Smooth muscle cell (in vitro differentiated cells): ENCODE results near the gene MBD5. TPM values are rescaled to one million over a fixed set of nuclear protein-coding genes. Genes with fewer than 3 reads are reported as not detected.

Source experiments
- DNase-seq: peaks from one replicate; lab custom pipeline; 2025; ENCODE audit not compliant: unreplicated experiment; lab: John Stamatoyannopoulos, UW
- H2AFZ ChIP-seq: fragments of 200-600 bp; sonication (generic); 2 replicates; pipeline ENCODE4 v1.6.0; 2016; ENCODE audit warnings: antibody characterized with exemption, low read depth, mild to moderate bottlenecking
- H3F3A ChIP-seq: fragments of 200-600 bp; sonication (generic); 2 replicates; pipeline ENCODE4 v1.6.0; 2017; ENCODE audit warnings: antibody characterized with exemption, low read depth
- H3K27ac ChIP-seq: fragments of 200-600 bp; sonication (generic); 2 replicates; pipeline ENCODE4 v1.5.1; 2016; ENCODE audit warnings: low read depth, mild to moderate bottlenecking
- H3K27me3 ChIP-seq: fragments of 200-600 bp; sonication (generic); 2 replicates; pipeline ENCODE4 v1.6.1; 2016; ENCODE audit warnings: low read depth, mild to moderate bottlenecking
- H3K36me3 ChIP-seq: fragments of 200-600 bp; sonication (generic); 2 replicates; pipeline ENCODE4 v1.5.1; 2016; ENCODE audit warnings: low read depth
- H3K4me1 ChIP-seq: fragments of 200-600 bp; sonication (generic); 2 replicates; pipeline ENCODE4 v1.5.1; 2016; ENCODE audit warnings: low read depth
- H3K4me2 ChIP-seq: fragments of 200-600 bp; sonication (generic); 2 replicates; pipeline ENCODE4 v1.6.0; 2016; ENCODE audit warnings: mild to moderate bottlenecking
- H3K4me3 ChIP-seq: fragments of 200-600 bp; sonication (generic); 2 replicates; pipeline ENCODE4 v1.5.1; 2016; ENCODE audit warnings: mild to moderate bottlenecking
- H3K79me2 ChIP-seq: fragments of 200-600 bp; sonication (generic); 2 replicates; pipeline ENCODE4 v1.6.0; 2016; ENCODE audit warnings: low read depth, mild to moderate bottlenecking
- H3K9ac ChIP-seq: fragments of 200-600 bp; sonication (generic); 2 replicates; pipeline ENCODE4 v1.6.0; 2016; ENCODE audit warnings: low read depth
- H3K9me3 ChIP-seq: fragments of 200-600 bp; sonication (generic); replicated peaks from 2 replicates; pipeline ENCODE4 v1.5.1; 2016; ENCODE audit warnings: low read depth
- H4K20me1 ChIP-seq: fragments of 200-600 bp; sonication (generic); 2 replicates; pipeline ENCODE4 v1.6.0; 2016; ENCODE audit warnings: low read depth
- WGBS: methylation state at CpG from one replicate; pipeline ENCODE4 v1.1.7; 2016; ENCODE audit warnings: low lambda C conversion rate; 5-methylcytosine and 5-hydroxymethylcytosine counted together
- polyA plus RNA-seq: library from polyadenylated mRNA; unstranded; fragments of >200 nt; fragmentation: Nextera tagmentation; extraction: Ambion mirVana; gene quantifications from 2 replicates; pipeline ENCODE4 v1.2.1, GENCODE V29; 2016
- total RNA-seq: library from RNA; depleted of rRNA; stranded (reverse); fragments of >200 nt; gene quantifications from 2 replicates; pipeline ENCODE4 v1.2.3, GENCODE V29; 2014
- TF ChIP-seq, protein P1 (sequence below): fragments of 200-600 bp; sonication (generic); IDR thresholded peaks from 2 replicates; pipeline ENCODE4 v1.5.1; 2017; ENCODE audit warnings: borderline replicate concordance, mild to moderate bottlenecking, antibody characterized with exemption; ENCODE audit not compliant: insufficient read depth, poor library complexity, severe bottlenecking

The MBD5 gene
- total and polyA plus RNA-seq, 2 experiments from 2014 or later = 25.7 to 31.2 TPM

DNA sequence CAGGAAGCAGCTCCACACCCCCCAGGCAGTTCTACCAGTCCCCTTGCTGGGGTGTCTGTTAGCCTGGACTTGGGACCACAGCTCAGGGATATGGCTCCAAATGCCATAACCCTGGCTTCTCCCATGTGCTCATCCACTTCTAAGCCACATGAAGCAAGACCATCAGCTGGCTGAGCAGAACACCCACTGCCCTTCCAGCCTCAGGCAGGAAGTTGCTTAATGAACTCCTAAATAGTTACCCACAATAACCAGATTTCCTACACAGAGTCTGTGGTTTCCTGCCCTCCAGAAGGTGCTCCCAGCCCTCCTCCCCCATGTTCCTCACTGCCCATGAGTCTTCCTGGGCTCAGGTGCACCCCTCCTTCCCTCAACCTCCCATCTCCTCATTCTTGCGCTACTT lies 525.4 kb downstream of the MBD5 start:
- Histone ChIP-seq H3K9ac (no peak overlapping the region), H3K79me2 (no peaks in the 10 kb centered on the region), H3K4me3 (no peak overlapping the region), H3K27ac (no peak overlapping the region), H3K27me3 (no peaks in the 10 kb centered on the region), H4K20me1 (no peaks in the 10 kb centered on the region), H3K4me2 (no peak overlapping the region), H3K36me3 (no peaks in the 10 kb centered on the region), H3F3A (no peaks in the 10 kb centered on the region), H3K4me1 (no peaks in the 10 kb centered on the region), H2AFZ (no peak overlapping the region), H3K9me3 (no peaks in the 10 kb centered on the region)
- TF ChIP-seq, protein P1, sequence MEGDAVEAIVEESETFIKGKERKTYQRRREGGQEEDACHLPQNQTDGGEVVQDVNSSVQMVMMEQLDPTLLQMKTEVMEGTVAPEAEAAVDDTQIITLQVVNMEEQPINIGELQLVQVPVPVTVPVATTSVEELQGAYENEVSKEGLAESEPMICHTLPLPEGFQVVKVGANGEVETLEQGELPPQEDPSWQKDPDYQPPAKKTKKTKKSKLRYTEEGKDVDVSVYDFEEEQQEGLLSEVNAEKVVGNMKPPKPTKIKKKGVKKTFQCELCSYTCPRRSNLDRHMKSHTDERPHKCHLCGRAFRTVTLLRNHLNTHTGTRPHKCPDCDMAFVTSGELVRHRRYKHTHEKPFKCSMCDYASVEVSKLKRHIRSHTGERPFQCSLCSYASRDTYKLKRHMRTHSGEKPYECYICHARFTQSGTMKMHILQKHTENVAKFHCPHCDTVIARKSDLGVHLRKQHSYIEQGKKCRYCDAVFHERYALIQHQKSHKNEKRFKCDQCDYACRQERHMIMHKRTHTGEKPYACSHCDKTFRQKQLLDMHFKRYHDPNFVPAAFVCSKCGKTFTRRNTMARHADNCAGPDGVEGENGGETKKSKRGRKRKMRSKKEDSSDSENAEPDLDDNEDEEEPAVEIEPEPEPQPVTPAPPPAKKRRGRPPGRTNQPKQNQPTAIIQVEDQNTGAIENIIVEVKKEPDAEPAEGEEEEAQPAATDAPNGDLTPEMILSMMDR = no peak
- DNase-seq = no peak
- 100% methylated on average over 1 of the region's 1 CpG for WGBS

DNA sequence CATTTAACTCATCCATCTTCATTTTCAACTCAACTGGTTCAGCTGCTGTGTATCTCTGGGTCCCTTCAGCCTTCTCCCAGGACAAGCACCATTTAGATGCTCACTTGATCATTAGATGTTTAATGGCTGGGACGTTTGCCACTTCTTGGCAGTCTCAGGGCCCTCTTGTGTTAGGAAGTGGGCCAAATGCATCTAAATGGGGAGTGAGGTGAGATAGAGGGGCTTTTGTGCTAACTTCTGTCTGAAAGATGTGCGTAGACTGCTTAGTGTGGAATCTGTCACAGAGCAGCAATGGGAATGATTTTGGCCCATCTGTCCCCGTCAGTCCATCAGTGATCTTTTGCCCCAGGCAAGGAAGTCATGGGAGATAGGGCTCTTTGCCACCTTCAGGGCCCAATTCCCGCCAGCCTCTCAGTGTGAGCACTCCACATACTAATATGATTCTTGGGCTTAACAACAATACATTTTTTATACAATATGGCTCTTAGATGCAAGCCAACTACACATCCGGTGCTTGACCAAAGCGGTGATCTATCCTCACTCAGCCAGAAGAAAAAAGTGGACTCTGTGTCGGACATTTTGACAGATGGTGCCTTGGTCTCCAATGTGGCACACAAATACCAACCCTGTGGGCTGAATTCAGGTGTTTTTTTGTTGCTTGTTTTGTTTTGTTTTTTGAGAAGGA lies 528.0 kb downstream of the MBD5 start:
- 94% methylated on average over 7 of the region's 7 CpGs for WGBS
- H3K9ac ChIP-seq = no peak overlapping the region
- no peak for DNase-seq

DNA sequence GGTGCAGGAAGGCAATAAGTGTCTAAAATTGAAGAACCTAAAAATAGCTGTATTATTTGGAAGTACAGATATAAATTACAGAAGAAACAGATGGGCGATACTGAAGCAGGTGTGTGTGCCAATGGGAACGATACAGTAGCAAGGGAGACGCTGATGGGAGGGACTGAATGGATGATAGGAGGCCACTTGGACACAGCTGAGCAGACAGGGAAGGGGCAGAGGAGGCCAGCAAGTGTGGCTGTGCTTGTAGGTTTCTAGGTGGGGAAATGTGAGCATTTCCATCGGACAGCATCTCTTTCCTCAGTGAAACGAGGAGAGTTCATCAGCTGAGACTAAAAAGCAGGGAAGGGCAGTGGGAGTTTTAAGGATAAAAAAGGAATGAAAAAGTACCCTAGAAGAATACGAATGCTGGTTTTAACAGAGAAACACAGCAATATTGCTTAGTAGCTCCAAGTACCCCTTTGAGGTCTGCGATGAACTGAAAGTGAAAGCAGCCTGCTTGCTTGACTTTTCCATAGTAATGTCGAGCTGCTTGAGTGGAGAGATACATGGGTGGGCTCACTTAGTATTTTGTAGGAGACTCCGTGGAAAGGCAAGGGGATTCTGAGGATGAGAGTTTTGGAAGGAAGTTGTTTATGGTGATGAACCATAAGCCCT lies 531.9 kb downstream of the MBD5 start:
- no peak for DNase-seq
- WGBS = 95% methylated on average over 9 of the region's 9 CpGs
- no peak overlapping the region for H3K4me2 ChIP-seq
- no peaks in the 10 kb centered on the region for H4K20me1 ChIP-seq
- H3K79me2 ChIP-seq = no peaks in the 10 kb centered on the region
- H2AFZ ChIP-seq = no peak overlapping the region
- no peaks in the 10 kb centered on the region for H3K4me1 ChIP-seq
- H3K4me3 ChIP-seq = no peak overlapping the region
- H3K36me3 ChIP-seq = no peaks in the 10 kb centered on the region
- no peak overlapping the region for H3K27ac ChIP-seq
- no peaks in the 10 kb centered on the region for H3K27me3 ChIP-seq
- no peaks in the 10 kb centered on the region for H3F3A ChIP-seq
- no peak overlapping the region for H3K9ac ChIP-seq
- no peaks in the 10 kb centered on the region for H3K9me3 ChIP-seq
- TF ChIP-seq, protein P1 = no peak

More for the DNA sequence above, 528.0 kb downstream of the MBD5 start:
- Histone ChIP-seq H3K27me3 (no peaks in the 10 kb centered on the region), H3K27ac (no peak overlapping the region), H2AFZ (no peak overlapping the region), H3K36me3 (no peaks in the 10 kb centered on the region), H3K4me2 (no peak overlapping the region), H3F3A (no peaks in the 10 kb centered on the region), H4K20me1 (no peaks in the 10 kb centered on the region), H3K9me3 (no peaks in the 10 kb centered on the region), H3K79me2 (no peaks in the 10 kb centered on the region), H3K4me1 (no peaks in the 10 kb centered on the region), H3K4me3 (no peak overlapping the region)
- TF ChIP-seq, protein P1 = no peak
